Neuronal stem cell (in vitro differentiated cells): ENCODE measurements around the gene MAST4.

Experiments
- DNase-seq: peaks from one replicate; pipeline ENCODE4 v3.0.0-alpha.2; 2013; ENCODE audit warnings: low spot score
- H2AFZ ChIP-seq: one replicate; pipeline ENCODE4 v1.6.1; 2013; ENCODE audit warnings: mild to moderate bottlenecking, low read length, inconsistent platforms
- H2AK5ac ChIP-seq: 2 replicates; pipeline ENCODE4 v1.6.1; 2013; ENCODE audit warnings: low read depth, mild to moderate bottlenecking, inconsistent platforms, low read length, moderate library complexity, mixed read lengths
- H2BK120ac ChIP-seq: 2 replicates; pipeline ENCODE4 v1.6.1; 2013; ENCODE audit warnings: low read depth, mild to moderate bottlenecking, inconsistent platforms, low read length, moderate library complexity, mixed read lengths
- H2BK12ac ChIP-seq: one replicate; pipeline ENCODE4 v1.6.1; 2013; ENCODE audit warnings: low read length, inconsistent platforms
- H2BK15ac ChIP-seq: 2 replicates; pipeline ENCODE4 v1.6.1; 2013; ENCODE audit warnings: mild to moderate bottlenecking, low read length, inconsistent platforms, mixed read lengths
- H2BK5ac ChIP-seq: one replicate; pipeline ENCODE4 v1.6.1; 2013; ENCODE audit warnings: inconsistent platforms, mild to moderate bottlenecking, low read length, moderate library complexity
- H3K14ac ChIP-seq: one replicate; pipeline ENCODE4 v1.6.1; 2013; ENCODE audit warnings: low read length, inconsistent platforms
- H3K18ac ChIP-seq: 2 replicates; pipeline ENCODE4 v1.6.1; 2013; ENCODE audit warnings: low read length, inconsistent platforms
- H3K23ac ChIP-seq: 2 replicates; pipeline ENCODE4 v1.6.1; 2013; ENCODE audit warnings: low read depth, mild to moderate bottlenecking, mixed read lengths, low read length, inconsistent platforms; ENCODE audit not compliant: poor library complexity
- H3K27ac ChIP-seq: replicated peaks from 3 replicates; pipeline ENCODE4 v1.5.1; 2013; ENCODE audit warnings: low read length, inconsistent platforms
- H3K27me3 ChIP-seq, 3 experiments: 2 replicates each; pipeline ENCODE4 v1.6.1; 2013; ENCODE audit warnings: low read length in 3 of 3, mild to moderate bottlenecking in 2 of 3, inconsistent platforms in 1 of 3, low read depth in 1 of 3, mixed read lengths in 1 of 3, moderate library complexity in 1 of 3; ENCODE audit not compliant: control insufficient read depth in 3 of 3, insufficient read depth in 3 of 3
- H3K36me3 ChIP-seq, 2 donors: replicated peaks in 1 of 2; 2 replicates each; pipeline ENCODE4 v1.6.1; 2013; ENCODE audit warnings: low read length in 2 of 2; ENCODE audit not compliant: control insufficient read depth in 2 of 2, insufficient read depth in 2 of 2
- H3K4ac ChIP-seq: 2 replicates; pipeline ENCODE4 v1.6.1; 2013; ENCODE audit warnings: inconsistent platforms, mild to moderate bottlenecking, low read length, moderate library complexity
- H3K4me1 ChIP-seq, 2 donors: 1 replicate in 1 of 2; 2 replicates in 1 of 2; pipeline ENCODE4 v1.6.1; 2013; ENCODE audit warnings: low read length in 2 of 2, low read depth in 1 of 2; ENCODE audit not compliant: control insufficient read depth in 2 of 2, insufficient read depth in 1 of 2
- H3K4me2 ChIP-seq: one replicate; pipeline ENCODE4 v1.6.1; 2013; ENCODE audit warnings: mild to moderate bottlenecking, low read length, inconsistent platforms; ENCODE audit not compliant: insufficient read depth, poor library complexity, severe bottlenecking
- H3K4me3 ChIP-seq, 2 donors: 2 replicates each; pipeline ENCODE4 v1.5.1; 2013; ENCODE audit warnings: low read length in 2 of 2, mild to moderate bottlenecking in 2 of 2, inconsistent platforms in 1 of 2, moderate library complexity in 1 of 2
- H3K79me1 ChIP-seq: one replicate; pipeline ENCODE4 v1.6.1; 2013; ENCODE audit warnings: low read depth, mild to moderate bottlenecking, inconsistent platforms, low read length, moderate library complexity
- H3K9ac ChIP-seq: one replicate; pipeline ENCODE4 v1.6.1; 2013; ENCODE audit warnings: mild to moderate bottlenecking, low read depth, low read length, inconsistent platforms; ENCODE audit not compliant: poor library complexity
- H3K9me3 ChIP-seq, 2 donors: replicated peaks in 1 of 2; 2 replicates each; pipeline versions ENCODE3 to v1.6.1; 2013; ENCODE audit warnings: low read length in 2 of 2, mild to moderate bottlenecking in 2 of 2, inconsistent platforms in 1 of 2, low read depth in 1 of 2, mixed read lengths in 1 of 2, moderate library complexity in 1 of 2; ENCODE audit not compliant: control insufficient read depth in 2 of 2, insufficient read depth in 1 of 2
- H4K8ac ChIP-seq: one replicate; pipeline ENCODE4 v1.6.1; 2013; ENCODE audit warnings: low read depth, mild to moderate bottlenecking, inconsistent platforms, low read length, moderate library complexity
- H4K91ac ChIP-seq: one replicate; pipeline ENCODE4 v1.6.1; 2013; ENCODE audit warnings: low read length, low read depth, mild to moderate bottlenecking, inconsistent platforms; ENCODE audit not compliant: poor library complexity
- WGBS, 2 donors: extraction: QIAGEN DNeasy Blood & Tissue Kit; methylation state at CpG; one replicate each; pipeline ENCODE4 v1.1.7; 2013; ENCODE audit warnings: missing lambda C conversion rate in 2 of 2, mixed read lengths in 1 of 2; ENCODE audit not compliant: insufficient read length in 2 of 2, insufficient replicate concordance in 1 of 2; ENCODE audit errors: extremely low coverage in 2 of 2; 5-methylcytosine and 5-hydroxymethylcytosine counted together

The MAST4 gene

DNA sequence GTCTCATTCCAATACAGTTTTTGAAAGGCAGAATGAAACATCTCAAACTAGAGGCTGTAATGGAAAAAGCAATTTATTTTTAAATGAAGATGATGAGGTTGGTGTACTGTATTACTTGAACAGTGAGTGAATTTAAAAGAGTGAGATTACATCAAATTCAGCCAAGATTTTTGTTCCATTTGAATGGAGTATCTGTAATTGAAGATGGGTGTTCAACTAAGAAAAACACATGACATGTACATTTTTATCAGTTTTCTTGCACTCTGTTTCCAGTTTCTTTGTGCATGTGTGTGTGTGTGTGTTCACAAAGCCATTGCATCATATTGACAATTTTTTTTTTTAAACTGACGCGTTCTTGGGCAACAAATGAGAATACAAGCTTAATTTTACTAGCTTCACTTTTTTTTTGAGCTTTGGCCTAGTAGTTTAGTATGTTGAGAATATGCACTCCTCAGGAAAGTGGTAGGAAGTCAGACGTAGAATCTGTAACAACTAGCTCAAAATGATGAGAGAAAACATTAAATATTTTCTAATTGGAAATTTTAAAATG lies 243.5 kb downstream of the MAST4 start:
- H2BK15ac ChIP-seq = no peak overlapping the region
- H3K4ac ChIP-seq = no peak overlapping the region
- H3K4me2 ChIP-seq = no peak overlapping the region
- H3K27me3 ChIP-seq = no peaks in the 10 kb centered on the region
- H3K36me3 ChIP-seq = no peaks in the 10 kb centered on the region
- peaks cover 2 to 15% of the 10 kb centered on the region in 2 donors for H3K4me1 ChIP-seq
- no peak overlapping the region for H3K4me3 ChIP-seq
- no peak overlapping the region for H2BK5ac ChIP-seq
- no peak overlapping the region for H3K18ac ChIP-seq
- no peaks in the 10 kb centered on the region for H3K9me3 ChIP-seq
- no peak overlapping the region for H2BK12ac ChIP-seq
- H2AFZ ChIP-seq = no peak overlapping the region
- H2AK5ac ChIP-seq = no peak overlapping the region
- no peak overlapping the region for H2BK120ac ChIP-seq
- no peak overlapping the region for H4K8ac ChIP-seq
- WGBS, 2 donors = no CpG with 5 or more reads among the region's 3 CpGs
- H4K91ac ChIP-seq = no peak overlapping the region
- H3K79me1 ChIP-seq = no peaks in the 10 kb centered on the region
- H3K9ac ChIP-seq = no peak overlapping the region
- no peak overlapping the region for H3K23ac ChIP-seq
- no peak overlapping the region for H3K14ac ChIP-seq
- H3K27ac ChIP-seq = no peak overlapping the region
- DNase-seq = no peak

GRCh38 chr5:66840511-66841013 lies 244.4 kb downstream of the MAST4 start:
- no CpG with 5 or more reads among the region's 2 CpGs for WGBS, 2 donors

DNA sequence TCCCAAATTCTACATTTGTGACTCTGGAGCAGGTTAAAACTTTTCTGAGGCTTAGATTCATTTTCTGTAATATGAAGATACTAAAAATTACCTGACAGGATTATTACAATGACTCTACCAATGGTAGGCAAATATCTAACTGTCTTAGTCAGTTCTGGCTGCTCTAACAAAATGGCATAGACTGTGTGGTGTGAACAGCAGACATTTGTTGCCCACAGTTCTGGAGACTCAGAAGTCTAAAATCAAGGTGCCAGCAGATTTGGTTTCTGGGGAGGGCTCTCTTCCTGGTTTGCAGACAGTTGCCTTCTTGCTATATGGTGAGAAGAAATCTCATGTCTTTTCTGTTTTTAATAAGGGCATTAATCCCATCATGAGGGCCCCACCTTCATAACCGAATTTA lies 245.1 kb downstream of the MAST4 start:
- Histone ChIP-seq H2AFZ (no peak overlapping the region), H2BK12ac (no peak overlapping the region), H4K8ac (no peak overlapping the region), H2BK15ac (no peak overlapping the region), H3K4me2 (no peak overlapping the region), H3K27me3 (no peaks in the 10 kb centered on the region), H3K18ac (no peak overlapping the region), H3K9ac (no peak overlapping the region), H3K4me3 (no peak overlapping the region), H3K14ac (no peak overlapping the region), H4K91ac (no peak overlapping the region), H2BK120ac (no peak overlapping the region), H2BK5ac (no peak overlapping the region), H3K27ac (no peak overlapping the region), H3K79me1 (no peaks in the 10 kb centered on the region), H3K4me1 (peaks cover 2 to 15% of the 10 kb centered on the region in 2 donors), H3K4ac (no peak overlapping the region), H3K36me3 (no peaks in the 10 kb centered on the region), H2AK5ac (no peak overlapping the region), H3K23ac (no peak overlapping the region), H3K9me3 (no peaks in the 10 kb centered on the region)
- WGBS, 2 donors = no CpG with 5 or more reads among the region's 1 CpG
- no peak for DNase-seq

More at GRCh38 chr5:66840511-66841013, 244.4 kb downstream of the MAST4 start:
- Histone ChIP-seq H3K23ac (no peak overlapping the region), H3K4me2 (no peak overlapping the region), H2BK120ac (no peak overlapping the region), H3K4me1 (peaks cover 2 to 15% of the 10 kb centered on the region in 2 donors), H4K91ac (no peak overlapping the region), H2BK15ac (no peak overlapping the region), H3K18ac (no peak overlapping the region), H3K4me3 (no peak overlapping the region), H3K36me3 (no peaks in the 10 kb centered on the region), H3K79me1 (no peaks in the 10 kb centered on the region), H3K9me3 (no peaks in the 10 kb centered on the region), H3K4ac (no peak overlapping the region), H4K8ac (no peak overlapping the region), H3K27ac (no peak overlapping the region), H2AK5ac (no peak overlapping the region), H3K9ac (no peak overlapping the region), H2BK5ac (no peak overlapping the region), H2BK12ac (no peak overlapping the region), H3K27me3 (no peaks in the 10 kb centered on the region), H2AFZ (no peak overlapping the region), H3K14ac (no peak overlapping the region)
- DNase-seq = no peak

- WGBS, 2 donors = no CpG with 5 or more reads among the region's 2 CpGs
- Histone ChIP-seq H3K4ac (no peak overlapping the region), H3K27me3 (no peaks in the 10 kb centered on the region), H2AK5ac (no peak overlapping the region), H2AFZ (no peak overlapping the region), H3K23ac (no peak overlapping the region), H2BK120ac (no peak overlapping the region), H4K91ac (no peak overlapping the region), H3K4me1 (peaks cover 2 to 15% of the 10 kb centered on the region in 2 donors), H3K36me3 (no peaks in the 10 kb centered on the region), H3K9ac (no peak overlapping the region), H3K79me1 (no peaks in the 10 kb centered on the region), H4K8ac (no peak overlapping the region), H3K4me2 (no peak overlapping the region), H3K27ac (no peak overlapping the region), H3K18ac (no peak overlapping the region), H2BK12ac (no peak overlapping the region), H2BK5ac (no peak overlapping the region), H2BK15ac (no peak overlapping the region), H3K14ac (no peak overlapping the region), H3K4me3 (no peak overlapping the region), H3K9me3 (no peaks in the 10 kb centered on the region)
- no peak for DNase-seq
Measured at GRCh38 chr5:66842540-66842939, 246.3 kb downstream of the MAST4 start.
